Retina (tissue), 1 donor: ENCODE results near the gene PAQR6.
A peak's percentile ranks its signal among the peaks of the same experiment; 100 is the strongest.

Experiments used
- DNase-seq: peaks from one replicate; pipeline ENCODE4 v3.0.0-alpha.2; 2016

PAQR6 gene

GRCh38 chr1:156262461-156263287 is 14.8 kb upstream of the PAQR6 start:
- no peak for DNase-seq

- no peak for DNase-seq
Measured at GRCh38 chr1:156260896-156261295, 13.0 kb upstream of the PAQR6 start.

- no peak for DNase-seq
Measured at GRCh38 chr1:156259805-156260204, 11.9 kb upstream of the PAQR6 start.

GRCh38 chr1:156258859-156259258 is 11.0 kb upstream of the PAQR6 start:
- DNase-seq: no peak

- no peak for DNase-seq
Measured at GRCh38 chr1:156257711-156258110, 9.9 kb upstream of the PAQR6 start.

GRCh38 chr1:156253634-156254033 is 5.8 kb upstream of the PAQR6 start:
- DNase-seq: no peak

- no peak for DNase-seq
Measured at GRCh38 chr1:156251527-156251926, 3.7 kb upstream of the PAQR6 start.

- no peak for DNase-seq
Measured at GRCh38 chr1:156249593-156249992, 1.7 kb upstream of the PAQR6 start.

GRCh38 chr1:156248323-156248683 is 447 bp upstream of the PAQR6 start:
- DNase-seq: no peak

- peak; percentile 32 for DNase-seq
Measured at GRCh38 chr1:156246781-156247459, 936 bp downstream of the PAQR6 start.

- no peak for DNase-seq
Measured at GRCh38 chr1:156246241-156246780, 1.5 kb downstream of the PAQR6 start.

GRCh38 chr1:156245451-156246232 is 2.2 kb downstream of the PAQR6 start:
- peak; percentile 63 for DNase-seq

- no peak for DNase-seq
Measured at GRCh38 chr1:156244712-156245111, 3.1 kb downstream of the PAQR6 start.

- DNase-seq: no peak
Measured at GRCh38 chr1:156244126-156244525, 3.7 kb downstream of the PAQR6 start.

GRCh38 chr1:156242738-156243137 is 5.1 kb downstream of the PAQR6 start:
- no peak for DNase-seq

GRCh38 chr1:156241926-156242325 is 5.9 kb downstream of the PAQR6 start, which contains the start of gene BGLAP:
Gene BGLAP, plus strand, starts transcription at chr1:156242184. Its CDS starts 48 bp downstream, at chr1:156242232.
- DNase-seq: no peak

GRCh38 chr1:156241311-156241811 is 6.5 kb downstream of the PAQR6 start:
- no peak for DNase-seq

GRCh38 chr1:156238248-156238647 is 9.6 kb downstream of the PAQR6 start:
- DNase-seq: no peak

- DNase-seq: no peak
Measured at GRCh38 chr1:156236164-156236563, 11.7 kb downstream of the PAQR6 start.

- DNase-seq: no peak
Measured at GRCh38 chr1:156233426-156234127, 14.3 kb downstream of the PAQR6 start.

GRCh38 chr1:156232201-156232894 is 15.5 kb downstream of the PAQR6 start:
- DNase-seq: no peak

- DNase-seq: no peak
Measured at GRCh38 chr1:156230473-156230837, 17.4 kb downstream of the PAQR6 start.
